ENCODE results near the gene FHOD3. TPM values are rescaled to one million over a fixed set of nuclear protein-coding genes. Genes with fewer than 3 reads are reported as not detected.
"Not testable (repeated sequence)": the region's sequence is repeated elsewhere in the genome, so short reads cannot be mapped to it uniquely, and the experiment has no call there.

Gene FHOD3
- total RNA-seq, 1 donor from 2014 or later = under 0.01 TPM

DNA sequence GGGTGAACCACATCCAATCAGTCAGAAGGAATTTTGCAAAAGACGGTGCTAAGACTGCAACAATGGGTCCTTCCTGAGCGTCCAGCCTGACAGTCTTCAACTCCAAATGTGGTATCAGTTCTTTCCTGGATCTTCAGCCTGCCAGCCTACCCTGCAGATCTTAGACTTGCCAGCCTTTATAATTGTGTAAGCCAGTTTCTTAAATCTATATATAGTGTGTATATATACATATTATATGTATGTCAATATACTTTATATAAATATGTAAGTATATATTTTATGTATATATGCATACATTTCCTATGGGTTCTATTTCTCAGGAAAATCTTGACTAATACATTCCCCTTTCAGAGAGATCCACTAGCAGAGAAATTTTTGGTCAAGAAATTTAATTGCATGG lies 245.5 kb downstream of the FHOD3 start:
- no peak for DNase-seq (ENCODE audit: low read depth in 2 of 2)

DNA sequence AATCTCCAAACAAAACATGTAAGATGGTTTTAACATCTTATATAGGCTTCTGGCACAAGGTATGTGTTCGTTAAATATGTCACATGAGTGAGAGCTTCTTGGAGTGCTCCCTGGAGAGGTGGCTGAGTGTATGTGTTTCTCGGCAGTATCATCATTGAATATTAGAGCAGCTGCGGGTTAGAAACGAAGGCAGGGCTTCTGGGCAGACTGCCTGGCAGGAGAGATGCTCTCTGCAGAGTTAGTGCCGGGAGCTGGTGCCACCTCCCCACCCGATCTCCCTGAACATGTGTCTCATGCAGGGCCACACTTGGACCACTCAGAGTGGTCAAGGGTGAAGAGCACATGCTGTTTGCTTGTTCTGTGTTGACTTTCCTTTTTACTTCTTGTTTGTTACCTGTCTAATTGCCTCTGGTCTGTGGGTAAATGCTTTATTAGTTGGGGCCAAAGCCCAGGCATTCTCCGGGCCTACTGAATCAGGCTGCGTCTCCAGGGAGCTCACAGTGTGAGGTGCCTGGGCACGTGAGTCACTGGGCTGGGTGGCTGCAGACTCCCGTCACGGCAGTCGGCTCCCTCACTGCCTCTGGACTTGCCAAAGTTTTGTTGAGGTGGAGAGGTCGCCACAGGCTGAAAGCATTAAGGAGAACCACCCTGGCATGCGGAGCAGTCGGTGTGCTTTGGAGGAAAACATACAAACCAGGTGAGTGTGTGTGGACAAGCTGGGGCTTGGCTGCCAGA lies 246.6 kb downstream of the FHOD3 start:
- no peak for DNase-seq (ENCODE audit: low read depth in 2 of 2)

DNA sequence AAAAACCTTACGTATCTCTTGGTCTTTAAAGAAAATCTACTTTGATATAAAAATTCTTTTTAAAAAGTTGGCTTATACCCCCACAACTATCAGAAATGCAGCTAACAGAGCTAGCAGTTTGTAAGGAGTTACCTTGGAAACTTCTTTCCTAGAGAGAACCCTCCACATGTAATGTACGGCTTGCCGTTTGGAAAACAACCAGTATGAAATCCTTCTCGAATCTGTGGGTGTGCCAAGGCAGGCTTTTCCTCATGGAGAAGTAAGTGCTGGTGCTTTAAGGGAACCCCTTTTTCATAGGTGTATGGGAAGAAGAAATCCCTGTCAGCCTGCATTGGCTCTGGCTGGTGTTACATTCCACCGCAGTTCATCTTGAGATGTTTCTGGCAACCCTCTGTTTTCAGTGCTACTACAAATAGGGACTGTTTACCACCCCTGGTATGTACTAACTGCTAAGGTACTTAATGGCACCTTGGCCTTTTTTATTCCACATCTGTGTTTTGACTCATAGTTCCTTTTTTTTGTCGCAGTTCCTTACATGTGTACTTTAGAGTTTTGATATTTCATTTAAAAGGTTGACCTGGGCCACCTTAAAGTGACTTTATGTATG lies 248.4 kb downstream of the FHOD3 start:
- DNase-seq (ENCODE audit: low read depth in 2 of 2) = no peak

DNA sequence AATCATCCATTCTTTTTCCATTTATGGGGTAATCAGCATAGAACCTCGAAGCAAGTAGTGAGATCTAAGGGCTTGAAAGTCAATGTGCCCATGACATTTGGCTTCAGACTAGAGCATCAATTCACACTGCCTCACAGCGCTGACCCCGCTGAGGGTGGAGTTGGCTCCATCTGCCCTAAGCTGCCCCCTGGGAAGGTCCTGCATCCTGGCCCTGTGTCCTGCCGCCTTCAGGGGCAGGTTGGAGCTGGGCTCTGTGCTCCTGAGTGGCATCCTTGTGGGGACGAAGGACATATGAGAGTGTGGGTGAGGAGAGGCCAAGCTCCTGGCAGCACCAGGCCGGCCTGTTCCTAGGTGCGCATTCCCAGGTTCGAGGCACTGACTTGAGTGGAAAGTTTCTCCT lies 249.4 kb downstream of the FHOD3 start:
- DNase-seq (ENCODE audit: low read depth in 2 of 2) = no peak

GRCh38 chr18:36547544-36547943 lies 250.0 kb downstream of the FHOD3 start:
- no peak for DNase-seq (ENCODE audit: low read depth in 2 of 2)

DNA sequence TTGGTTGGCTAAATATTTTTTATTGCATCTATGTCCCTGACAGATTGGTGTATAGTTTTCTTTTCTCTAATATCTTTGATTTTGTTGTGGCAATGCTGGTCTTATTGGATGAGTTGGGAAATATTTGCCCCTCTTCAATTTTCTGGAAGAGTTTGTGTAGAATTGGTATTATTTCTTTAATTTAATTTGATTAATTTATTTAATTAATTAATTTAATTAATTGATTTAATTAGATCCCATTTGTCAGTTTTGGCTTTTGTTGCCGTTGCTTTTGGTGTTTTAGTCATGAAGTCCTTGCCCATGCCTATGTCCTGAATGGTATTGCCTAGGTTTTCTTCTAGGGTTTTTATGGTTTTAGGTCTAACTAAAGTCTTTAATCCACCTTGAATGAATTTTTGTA lies 253.8 kb downstream of the FHOD3 start:
- DNase-seq (ENCODE audit: low read depth in 2 of 2) = not testable (repeated sequence)

DNA sequence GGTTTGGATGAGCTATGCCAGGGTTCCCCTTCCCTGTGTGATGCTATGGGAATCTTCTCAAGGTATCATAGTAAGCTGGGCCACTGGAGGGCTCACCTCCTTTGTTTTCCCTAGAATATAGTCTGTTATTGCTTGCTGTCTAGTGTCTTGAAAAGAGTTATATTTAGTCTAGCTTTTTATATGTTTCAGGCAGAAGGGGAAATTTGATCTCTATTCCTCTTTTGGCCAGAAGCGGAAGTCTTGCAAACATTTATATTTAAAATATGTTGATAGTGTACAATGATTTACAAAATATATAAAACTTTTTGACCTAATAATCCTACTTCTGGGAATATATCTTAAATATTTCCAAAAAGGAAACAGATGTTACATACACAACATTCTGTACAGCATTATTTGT lies 260.7 kb downstream of the FHOD3 start:
- no peak for DNase-seq (ENCODE audit: low read depth in 2 of 2)

- DNase-seq (ENCODE audit: low read depth in 2 of 2) = no peak
Observed at GRCh38 chr18:36559149-36559857, 261.8 kb downstream of the FHOD3 start.

GRCh38 chr18:36560187-36560586 lies 262.7 kb downstream of the FHOD3 start:
- DNase-seq (ENCODE audit: low read depth in 2 of 2) = no peak

- no peak for DNase-seq (ENCODE audit: low read depth in 2 of 2)
Observed at GRCh38 chr18:36561046-36561445, 263.5 kb downstream of the FHOD3 start.

GRCh38 chr18:36564841-36565240 lies 267.3 kb downstream of the FHOD3 start:
- DNase-seq (ENCODE audit: low read depth in 2 of 2) = no peak

GRCh38 chr18:36567800-36568199 lies 270.3 kb downstream of the FHOD3 start:
- DNase-seq (ENCODE audit: low read depth in 2 of 2) = no peak

- no peak for DNase-seq (ENCODE audit: low read depth in 2 of 2)
Observed at GRCh38 chr18:36568487-36568886, 271.0 kb downstream of the FHOD3 start.

GRCh38 chr18:36572135-36572856 lies 274.8 kb downstream of the FHOD3 start:
- peak; percentile 6 to 47 for DNase-seq (ENCODE audit: low read depth in 2 of 2)

DNA sequence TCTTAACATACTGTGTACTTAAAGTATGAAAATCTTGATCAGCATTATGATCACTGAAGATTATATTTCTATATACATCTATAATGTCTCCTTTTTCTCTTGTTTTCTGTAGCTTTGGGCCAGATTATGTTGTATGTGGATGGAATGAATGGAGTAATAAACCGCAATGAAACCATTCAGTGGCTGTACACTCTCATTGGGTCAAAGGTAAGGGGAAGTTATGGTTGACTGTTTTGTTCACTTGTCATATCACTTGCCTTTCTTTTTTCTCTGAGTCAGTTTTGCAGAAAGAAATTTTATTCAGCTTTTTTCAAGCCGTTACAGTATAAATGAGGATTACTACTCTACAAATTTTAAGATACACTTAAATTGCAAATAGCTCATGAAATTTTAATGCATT lies 278.8 kb downstream of the FHOD3 start:
- no peak for DNase-seq (ENCODE audit: low read depth in 2 of 2)

DNA sequence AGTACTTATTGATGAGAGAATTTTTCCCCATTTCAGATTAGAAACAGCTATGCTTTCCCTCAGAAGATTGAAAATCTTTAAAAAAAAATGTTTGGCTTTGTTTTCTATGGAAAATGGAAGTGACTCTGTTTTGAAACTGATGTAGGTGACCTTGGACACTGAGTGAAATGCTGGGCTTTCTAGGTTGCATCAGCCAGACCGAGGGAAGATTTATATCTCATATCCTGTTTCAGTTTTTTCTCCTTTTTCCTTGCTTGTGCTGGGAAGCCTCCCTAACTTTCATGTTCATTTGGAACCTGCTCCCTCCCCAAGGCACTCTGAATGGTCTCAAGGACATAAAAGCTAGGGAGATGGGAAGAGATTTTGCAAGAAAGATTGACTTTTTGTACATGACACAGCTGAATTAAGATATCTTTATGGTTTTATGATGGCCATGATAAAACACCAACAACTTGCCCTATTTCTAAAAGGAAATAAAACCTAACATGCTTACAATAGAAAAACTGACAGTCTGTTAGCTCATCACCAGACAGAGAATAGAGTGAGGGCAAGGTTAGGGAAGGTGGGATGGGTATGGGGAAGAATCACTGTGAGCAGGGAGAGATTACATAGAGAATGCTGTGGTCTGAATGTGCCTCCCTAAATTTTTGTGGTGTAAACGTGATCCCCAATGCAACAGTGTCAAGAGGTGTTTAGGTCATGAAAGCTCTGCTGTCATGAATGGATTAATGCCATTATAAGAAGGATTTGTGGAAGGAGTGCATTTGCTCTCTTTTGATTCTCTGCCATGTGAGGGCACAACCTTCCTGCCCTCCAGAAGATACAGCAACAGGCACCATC lies 281.6 kb downstream of the FHOD3 start:
- DNase-seq (ENCODE audit: low read depth in 2 of 2) = no peak

- no peak for DNase-seq (ENCODE audit: low read depth in 2 of 2)
Observed at GRCh38 chr18:36580266-36580665, 282.8 kb downstream of the FHOD3 start.

DNA sequence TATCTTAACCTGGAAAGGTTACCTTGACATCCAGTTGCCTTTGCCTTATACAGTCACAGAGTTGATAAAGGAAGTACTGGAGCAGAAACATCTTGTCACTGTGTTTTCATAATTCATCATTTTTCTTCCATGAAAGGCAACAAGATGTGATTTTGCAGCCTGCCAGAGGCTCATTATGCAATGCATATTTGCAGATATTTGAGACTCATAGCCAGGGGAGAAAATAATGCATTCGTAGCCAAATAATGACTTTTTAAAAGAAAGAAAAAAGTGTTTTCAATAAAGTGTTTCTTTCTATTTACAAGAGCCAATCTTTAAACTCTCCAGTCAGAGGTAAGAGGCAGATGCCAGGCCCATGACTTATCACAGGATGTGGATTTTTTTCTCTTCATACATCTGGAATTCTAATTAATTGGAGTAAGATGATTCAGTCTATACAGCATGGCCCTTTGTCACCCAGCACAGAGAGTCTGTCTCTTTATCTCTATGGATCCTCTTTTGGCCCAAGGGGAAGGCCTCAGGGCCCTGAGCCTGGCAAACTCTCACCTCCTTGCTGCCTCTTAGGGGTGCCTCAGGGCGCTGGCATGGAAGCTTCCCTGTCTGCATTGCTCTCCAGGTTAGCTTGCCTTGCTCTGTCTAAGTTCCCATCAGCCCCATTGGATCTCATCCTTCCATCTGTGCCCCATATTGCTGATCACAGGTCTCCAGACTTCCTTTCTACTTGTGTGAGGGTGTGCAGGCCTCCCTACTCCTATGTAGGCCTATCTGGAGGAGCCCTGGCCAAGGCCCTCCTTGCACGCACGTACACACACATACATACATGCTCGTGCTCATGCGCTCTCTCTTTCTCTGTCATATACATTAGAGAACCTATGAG lies 283.6 kb downstream of the FHOD3 start:
- no peak for DNase-seq (ENCODE audit: low read depth in 2 of 2)

GRCh38 chr18:36582988-36583745 lies 285.7 kb downstream of the FHOD3 start:
- no peak for DNase-seq (ENCODE audit: low read depth in 2 of 2)

Data from dermis microvascular lymphatic vessel endothelial cell (primary cell).